ENCODE data around the gene GZMA. TPM values are rescaled to one million over a fixed set of nuclear protein-coding genes. Genes with fewer than 3 reads are reported as not detected.
A peak's percentile ranks its signal among the peaks of the same experiment; 100 is the strongest.

GZMA gene
- total RNA-seq, 1 donor from 2014 or later: 0.62 TPM

GRCh38 chr5:55146543-55147151 lies 44.2 kb downstream of the GZMA start:
- Mint-ChIP-seq H3K36me3 (ENCODE audit: low read depth, unreplicated experiment) (no peaks in the 10 kb centered on the region), H3K4me3 (ENCODE audit: unreplicated experiment) (no peak overlapping the region)

GRCh38 chr5:55149308-55149795 lies 46.9 kb downstream of the GZMA start:
- Mint-ChIP-seq H3K4me1 (ENCODE audit: unreplicated experiment) (peaks cover 3% of the 10 kb centered on the region), H3K36me3 (ENCODE audit: low read depth, unreplicated experiment) (no peaks in the 10 kb centered on the region)

More at GRCh38 chr5:55146543-55147151, 44.2 kb downstream of the GZMA start:
- Mint-ChIP-seq H3K9me3 (ENCODE audit: unreplicated experiment) (no peaks in the 10 kb centered on the region), H3K27ac (ENCODE audit: unreplicated experiment) (no peak overlapping the region), H3K4me1 (ENCODE audit: unreplicated experiment) (no peaks in the 10 kb centered on the region), H3K27me3 (ENCODE audit: unreplicated experiment) (peaks cover 1% of the 10 kb centered on the region)
- DNase-seq (ENCODE audit: low spot score): peak; percentile 88
- TF ChIP-seq CTCF (IDR thresholded peaks at IDR 0.05; ENCODE audit: unreplicated experiment): peak; percentile 90

GRCh38 chr5:55151923-55152842 lies 49.7 kb downstream of the GZMA start:
- Mint-ChIP-seq H3K9me3 (ENCODE audit: unreplicated experiment) (no peaks in the 10 kb centered on the region), H3K36me3 (ENCODE audit: low read depth, unreplicated experiment) (no peaks in the 10 kb centered on the region), H3K4me1 (ENCODE audit: unreplicated experiment) (peaks cover 14% of the 10 kb centered on the region), H3K4me3 (ENCODE audit: unreplicated experiment) (no peak overlapping the region), H3K27ac (ENCODE audit: unreplicated experiment) (no peak overlapping the region), H3K27me3 (ENCODE audit: unreplicated experiment) (peaks cover 6% of the 10 kb centered on the region)
- no peak for TF ChIP-seq CTCF (IDR thresholded peaks at IDR 0.05; ENCODE audit: unreplicated experiment)
- no peak for DNase-seq (ENCODE audit: low spot score)

More at GRCh38 chr5:55149308-55149795, 46.9 kb downstream of the GZMA start:
- Mint-ChIP-seq H3K4me3 (ENCODE audit: unreplicated experiment) (no peak overlapping the region), H3K9me3 (ENCODE audit: unreplicated experiment) (no peaks in the 10 kb centered on the region), H3K27me3 (ENCODE audit: unreplicated experiment) (peaks cover 4% of the 10 kb centered on the region), H3K27ac (ENCODE audit: unreplicated experiment) (no peak overlapping the region)
- TF ChIP-seq CTCF (IDR thresholded peaks at IDR 0.05; ENCODE audit: unreplicated experiment): no peak
- DNase-seq (ENCODE audit: low spot score): no peak

GRCh38 chr5:55154873-55155272 lies 52.4 kb downstream of the GZMA start:
- DNase-seq (ENCODE audit: low spot score): no peak
- no peaks in the 10 kb centered on the region for H3K9me3 Mint-ChIP-seq (ENCODE audit: unreplicated experiment)
- no peak overlapping the region for H3K27ac Mint-ChIP-seq (ENCODE audit: unreplicated experiment)
- no peak overlapping the region for H3K4me3 Mint-ChIP-seq (ENCODE audit: unreplicated experiment)
- peaks cover 14% of the 10 kb centered on the region for H3K4me1 Mint-ChIP-seq (ENCODE audit: unreplicated experiment)
- H3K27me3 Mint-ChIP-seq (ENCODE audit: unreplicated experiment): peaks cover 6% of the 10 kb centered on the region
- H3K36me3 Mint-ChIP-seq (ENCODE audit: low read depth, unreplicated experiment): no peaks in the 10 kb centered on the region
- no peak for TF ChIP-seq CTCF (IDR thresholded peaks at IDR 0.05; ENCODE audit: unreplicated experiment)

Other genes starting within 250 kb of the GZMA start
- 8.2 TPM for gene ESM1, start 117.1 kb upstream of the GZMA start, total RNA-seq (ENCODE audit: unreplicated experiment)
- not detected for gene GZMK, start 78.4 kb upstream of the GZMA start, total RNA-seq (ENCODE audit: unreplicated experiment)
- gene GPX8, start 57.5 kb downstream of the GZMA start, total RNA-seq (ENCODE audit: unreplicated experiment): 40.9 TPM
- gene CDC20B, start 70.5 kb downstream of the GZMA start, total RNA-seq (ENCODE audit: unreplicated experiment): not detected
- gene MCIDAS, start 124.7 kb downstream of the GZMA start, total RNA-seq (ENCODE audit: unreplicated experiment): not detected
- 0.15 TPM for gene CCNO, start 131.0 kb downstream of the GZMA start, total RNA-seq (ENCODE audit: unreplicated experiment)
- gene DHX29, start 205.0 kb downstream of the GZMA start, total RNA-seq (ENCODE audit: unreplicated experiment): 21.1 TPM
- gene MTREX, start 205.3 kb downstream of the GZMA start, total RNA-seq (ENCODE audit: unreplicated experiment): 54.4 TPM